GM03348 (cell line): ENCODE results near the gene ZNF280D.
"Not testable (repeated sequence)": the region's sequence is repeated elsewhere in the genome, so short reads cannot be mapped to it uniquely, and the experiment has no call there.

Source experiments
- DNase-seq: peaks from one replicate; pipeline ENCODE4 v3.0.0; 2012; ENCODE audit warnings: low spot score

Gene ZNF280D, protein sequence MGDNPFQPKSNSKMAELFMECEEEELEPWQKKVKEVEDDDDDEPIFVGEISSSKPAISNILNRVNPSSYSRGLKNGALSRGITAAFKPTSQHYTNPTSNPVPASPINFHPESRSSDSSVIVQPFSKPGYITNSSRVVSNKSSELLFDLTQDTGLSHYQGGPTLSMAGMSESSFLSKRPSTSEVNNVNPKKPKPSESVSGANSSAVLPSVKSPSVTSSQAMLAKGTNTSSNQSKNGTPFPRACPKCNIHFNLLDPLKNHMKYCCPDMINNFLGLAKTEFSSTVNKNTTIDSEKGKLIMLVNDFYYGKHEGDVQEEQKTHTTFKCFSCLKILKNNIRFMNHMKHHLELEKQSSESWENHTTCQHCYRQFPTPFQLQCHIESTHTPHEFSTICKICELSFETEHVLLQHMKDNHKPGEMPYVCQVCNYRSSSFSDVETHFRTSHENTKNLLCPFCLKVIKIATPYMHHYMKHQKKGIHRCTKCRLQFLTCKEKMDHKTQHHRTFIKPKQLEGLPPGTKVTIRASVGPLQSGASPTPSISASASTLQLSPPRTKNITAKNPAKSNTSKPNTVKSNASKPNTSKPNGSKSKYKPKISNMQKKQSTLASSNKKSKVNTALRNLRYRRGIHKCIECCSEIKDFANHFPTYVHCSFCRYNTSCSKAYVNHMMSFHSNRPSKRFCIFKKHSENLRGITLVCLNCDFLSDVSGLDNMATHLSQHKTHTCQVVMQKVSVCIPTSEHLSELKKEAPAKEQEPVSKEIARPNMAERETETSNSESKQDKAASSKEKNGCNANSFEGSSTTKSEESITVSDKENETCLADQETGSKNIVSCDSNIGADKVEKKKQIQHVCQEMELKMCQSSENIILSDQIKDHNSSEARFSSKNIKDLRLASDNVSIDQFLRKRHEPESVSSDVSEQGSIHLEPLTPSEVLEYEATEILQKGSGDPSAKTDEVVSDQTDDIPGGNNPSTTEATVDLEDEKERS

DNA sequence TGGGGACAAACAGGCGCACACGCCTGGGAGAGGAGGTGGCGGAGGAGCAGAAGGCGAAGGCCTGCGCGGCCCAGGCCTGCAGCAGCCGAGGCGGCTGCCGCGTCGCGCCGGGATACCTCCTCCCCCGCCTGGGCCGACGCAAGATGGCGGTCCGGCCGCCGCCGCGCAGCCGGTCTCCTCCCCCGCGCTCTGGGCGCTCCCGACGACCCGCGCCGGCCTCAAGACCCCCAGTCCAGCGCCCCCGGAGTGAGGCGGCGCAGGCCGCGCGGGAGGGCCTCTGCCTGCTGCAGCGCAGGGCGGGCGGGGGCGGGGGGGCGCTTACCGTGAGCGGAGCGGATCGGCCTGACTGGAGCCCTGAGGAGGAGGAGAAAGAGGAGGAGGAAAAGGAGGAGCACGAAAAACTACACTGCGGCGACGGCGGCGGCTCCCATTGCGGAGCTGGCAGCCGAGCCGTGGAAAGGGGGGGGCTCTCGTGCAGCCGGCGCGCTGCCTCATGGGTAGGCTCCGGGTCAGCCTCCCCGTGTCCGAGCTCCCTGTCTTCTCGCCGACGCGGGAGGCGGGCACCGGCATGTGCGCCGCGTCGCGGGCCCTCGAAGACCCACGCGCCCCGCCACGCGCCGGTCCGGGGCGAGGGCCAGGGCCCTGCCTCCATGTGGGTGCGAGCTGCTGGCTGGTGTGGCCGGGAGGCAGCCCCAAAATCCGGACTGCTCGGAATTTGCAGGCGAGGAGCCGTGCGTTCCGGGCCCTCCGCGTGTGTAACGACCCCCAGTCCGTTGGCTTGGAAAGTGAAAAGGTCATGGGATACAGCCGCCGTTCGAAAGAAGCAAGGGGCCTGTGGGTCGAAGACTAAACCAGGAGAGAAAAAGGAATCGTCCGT, at the start of gene ZNF280D:
Gene ZNF280D (minus strand): TSS at position 374 of the 877 bp plus-strand sequence. CDS start 26,400 bp downstream, outside the sequence.
- peak; percentile 93 for DNase-seq

DNA sequence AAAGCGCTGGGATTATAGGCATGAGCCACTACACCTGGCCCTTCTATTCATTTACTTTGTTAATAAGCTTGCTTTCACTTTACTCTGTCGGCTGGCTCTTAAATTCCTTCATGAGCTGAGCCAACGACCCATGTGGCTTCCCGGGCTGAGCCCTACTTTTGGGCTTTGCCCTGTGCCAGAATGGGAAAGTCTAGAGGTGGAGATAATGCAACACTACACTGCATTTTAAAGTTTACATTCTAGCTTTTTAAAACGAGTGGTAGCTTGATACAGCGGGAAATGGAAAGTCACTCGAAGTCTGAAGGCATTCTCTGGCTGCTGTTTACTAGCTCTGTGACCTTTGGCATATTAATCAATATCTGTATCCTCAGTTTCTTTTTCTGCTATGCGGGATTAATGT, 49.0 kb upstream of the ZNF280D start:
- no peak for DNase-seq

DNA sequence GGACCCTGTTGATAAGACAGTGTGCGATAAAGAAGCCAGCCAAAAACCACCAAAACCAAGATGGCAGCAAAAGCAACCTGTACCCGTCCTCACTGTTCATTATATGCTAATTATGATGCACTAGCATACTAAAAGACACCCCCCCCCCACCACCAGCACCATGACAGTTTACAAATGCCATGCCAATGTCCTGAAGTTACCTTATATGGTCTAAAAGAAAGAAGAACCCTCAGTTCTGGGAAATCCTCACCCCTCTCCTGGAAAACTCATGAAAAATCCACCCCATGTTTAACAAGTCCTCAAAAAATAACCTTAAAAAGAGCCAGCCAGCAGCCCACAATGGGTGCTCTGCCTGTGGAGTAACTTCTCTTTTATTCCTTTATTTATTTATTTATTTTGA, 48.4 kb upstream of the ZNF280D start:
- DNase-seq: no peak

DNA sequence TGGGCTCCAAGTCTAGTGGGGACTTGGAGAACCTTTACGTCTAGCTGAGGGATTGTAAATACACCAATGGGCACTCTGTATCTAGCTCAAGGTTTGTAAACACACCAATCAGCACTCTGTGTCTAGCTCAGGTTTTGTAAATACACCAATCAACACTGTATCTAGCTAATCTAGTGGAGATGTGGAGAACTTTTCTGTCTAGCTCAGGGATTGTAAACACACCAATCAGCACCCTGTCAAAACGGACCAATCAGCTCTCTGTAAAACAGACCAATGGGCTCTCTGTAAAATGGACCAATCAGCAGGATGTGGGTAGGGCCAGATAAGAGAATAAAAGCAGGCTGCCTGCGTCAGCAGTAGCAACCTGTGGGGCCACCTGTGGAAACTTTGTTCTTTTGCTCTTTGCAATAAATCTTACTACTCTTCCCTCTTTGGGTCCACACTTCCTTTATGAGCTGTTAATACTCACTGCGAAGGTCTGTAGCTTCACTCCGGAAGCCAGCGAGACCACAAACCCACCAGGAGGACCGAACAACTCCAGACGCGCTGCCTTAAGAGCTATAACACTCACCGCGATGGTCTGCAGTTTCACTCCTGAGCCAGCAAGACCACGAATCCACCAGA, 46.9 kb upstream of the ZNF280D start:
- not testable (repeated sequence) for DNase-seq

DNA sequence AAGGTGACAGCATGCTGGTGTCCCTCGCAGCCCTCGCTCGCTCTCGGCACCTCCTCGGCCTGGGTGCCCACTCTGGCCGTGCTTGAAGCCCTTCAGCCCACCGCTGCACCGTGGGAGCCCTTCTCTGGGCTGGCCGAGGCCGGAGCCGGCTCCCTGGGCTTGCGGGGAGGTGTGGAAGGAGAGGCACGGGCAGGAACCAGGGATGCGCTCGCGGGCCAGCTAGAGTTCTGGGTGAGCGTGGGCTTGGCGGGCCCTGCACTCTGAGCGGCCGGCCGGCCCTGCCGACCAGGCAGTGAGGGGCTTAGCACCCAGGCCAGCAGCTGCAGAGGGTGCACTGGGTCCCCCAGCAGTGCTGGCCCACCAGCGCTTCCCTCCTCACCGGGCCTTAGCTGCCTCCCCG, 46.1 kb upstream of the ZNF280D start:
- DNase-seq: not testable (repeated sequence)

DNA sequence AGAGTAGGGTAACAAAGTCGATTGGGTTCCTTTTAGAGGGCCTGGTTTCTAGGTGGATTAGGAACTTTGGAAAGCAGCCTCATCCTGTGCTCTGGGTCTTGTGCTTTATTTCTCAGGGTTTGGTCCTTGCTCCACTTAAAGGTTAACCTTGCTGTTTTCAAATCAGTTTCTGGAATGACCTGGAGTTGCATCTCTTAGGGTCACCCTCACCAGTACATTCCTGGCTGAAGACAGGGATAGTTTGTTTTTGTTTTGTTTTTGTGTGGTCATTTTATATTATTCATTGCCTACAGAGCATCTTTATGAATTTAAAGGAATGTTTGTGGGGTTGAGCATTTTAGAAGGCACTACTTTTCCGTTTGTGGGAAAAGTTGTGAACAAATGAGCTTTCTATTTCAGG, 45.5 kb upstream of the ZNF280D start:
- no peak for DNase-seq

DNA sequence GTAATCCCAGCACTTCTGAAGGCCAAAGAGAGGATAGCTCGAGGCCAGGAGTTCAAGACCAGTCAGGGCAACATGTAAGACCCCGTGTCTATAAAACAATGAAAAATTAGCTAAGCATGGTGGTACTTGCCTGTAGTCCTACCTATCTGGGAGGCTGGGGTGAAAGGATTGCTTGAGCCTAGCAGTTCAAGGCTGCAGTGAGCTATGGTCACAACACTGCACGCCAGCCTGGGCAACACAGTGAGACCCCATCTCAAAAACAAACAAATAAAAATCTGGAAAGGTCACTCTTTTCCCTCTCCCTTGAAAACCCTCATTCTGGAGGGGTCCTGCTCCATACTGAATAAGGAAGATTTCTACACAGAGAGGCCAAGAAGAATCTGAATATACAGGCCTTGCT, 43.5 kb upstream of the ZNF280D start:
- DNase-seq: no peak

DNA sequence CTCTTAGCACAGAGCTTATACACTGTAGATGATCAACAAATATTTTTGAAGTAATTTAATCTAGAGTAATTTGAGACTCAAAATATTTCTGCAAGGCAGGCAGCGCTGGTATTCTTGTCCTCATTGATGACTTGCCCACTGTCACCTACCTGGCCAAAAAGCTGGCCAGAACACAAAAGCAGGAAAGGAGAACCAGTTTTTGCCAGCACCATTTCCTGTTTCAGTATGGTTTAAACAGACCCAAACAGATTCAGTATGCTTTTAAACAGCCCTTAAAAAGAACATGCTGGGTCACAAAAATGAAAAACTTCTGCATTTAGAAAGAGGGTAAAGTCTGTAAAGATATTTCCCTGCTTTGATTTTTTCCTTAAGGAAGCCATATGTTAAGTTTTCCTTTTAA, 42.3 kb upstream of the ZNF280D start:
- no peak for DNase-seq

DNA sequence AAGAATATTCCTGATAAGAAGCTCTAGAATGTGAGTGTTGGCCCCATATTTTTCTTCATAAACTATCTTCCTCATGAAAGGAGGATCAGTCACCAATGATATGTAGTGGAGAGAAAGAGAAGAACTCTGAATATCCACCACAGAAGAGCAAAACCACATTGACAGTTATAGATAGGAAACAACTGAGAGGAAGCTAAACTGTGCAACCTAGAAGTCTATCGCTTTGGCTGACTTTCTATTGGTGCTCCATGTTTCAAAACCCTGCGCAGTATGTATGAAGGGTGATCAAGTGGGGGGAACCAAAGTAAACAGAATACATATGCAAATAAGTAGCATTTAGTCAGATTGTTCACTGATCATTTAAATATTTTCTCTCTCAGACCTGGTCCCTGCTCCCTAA, 41.0 kb upstream of the ZNF280D start:
- DNase-seq: no peak

DNA sequence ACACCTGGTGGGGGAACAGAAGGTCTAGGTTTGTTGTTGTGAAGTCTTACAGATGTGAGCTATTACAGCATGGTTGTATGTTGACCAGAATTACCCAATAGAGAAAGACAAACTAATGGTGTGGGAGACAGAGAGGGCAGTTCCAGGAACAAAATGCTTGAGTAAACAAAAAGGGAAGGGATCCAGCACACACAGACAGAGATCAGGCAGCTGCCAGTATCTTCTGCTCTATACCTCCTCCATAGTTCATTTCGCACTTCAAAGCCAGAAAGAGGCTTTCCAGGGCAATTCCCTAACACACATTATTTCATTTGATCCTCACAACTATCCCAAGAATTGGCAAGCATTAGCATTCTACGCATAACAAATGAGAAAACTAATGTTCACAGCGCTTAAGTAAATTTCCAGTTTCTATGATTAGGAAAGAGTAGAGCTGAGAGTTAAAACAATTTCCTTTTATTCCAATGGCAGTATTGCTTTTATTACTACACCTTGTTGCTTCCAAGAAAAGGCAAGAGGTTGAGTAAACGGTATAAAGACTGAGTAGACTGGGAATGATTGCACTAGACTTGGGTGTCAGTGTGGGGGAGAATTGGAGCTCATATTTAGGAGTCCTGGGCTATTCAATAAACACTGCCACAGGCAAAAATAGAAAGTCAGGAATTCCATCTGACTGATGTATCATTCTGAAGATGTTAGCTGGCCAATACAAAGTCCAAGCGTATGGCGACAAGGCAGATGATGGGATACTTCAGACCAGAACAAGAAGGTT, 39.7 kb upstream of the ZNF280D start:
- no peak for DNase-seq

DNA sequence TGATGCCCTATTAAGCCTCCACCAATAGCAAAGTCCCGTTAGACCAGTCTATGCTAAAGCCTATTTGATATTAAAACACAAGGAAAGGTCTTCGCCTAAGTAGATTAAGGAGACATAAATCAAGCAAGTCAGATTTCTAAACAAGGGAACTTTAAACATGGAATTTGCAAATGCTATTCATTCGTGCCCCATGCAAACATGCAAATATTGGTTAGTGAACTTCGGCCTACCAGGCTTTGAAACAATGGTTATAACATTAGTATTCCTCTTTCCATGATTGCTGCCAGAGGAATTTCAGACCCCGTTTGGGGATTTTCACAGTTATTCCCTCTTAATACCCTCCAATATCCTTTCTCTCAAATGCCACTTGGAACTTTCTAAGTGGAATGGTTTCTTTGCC, 36.9 kb upstream of the ZNF280D start:
- no peak for DNase-seq

DNA sequence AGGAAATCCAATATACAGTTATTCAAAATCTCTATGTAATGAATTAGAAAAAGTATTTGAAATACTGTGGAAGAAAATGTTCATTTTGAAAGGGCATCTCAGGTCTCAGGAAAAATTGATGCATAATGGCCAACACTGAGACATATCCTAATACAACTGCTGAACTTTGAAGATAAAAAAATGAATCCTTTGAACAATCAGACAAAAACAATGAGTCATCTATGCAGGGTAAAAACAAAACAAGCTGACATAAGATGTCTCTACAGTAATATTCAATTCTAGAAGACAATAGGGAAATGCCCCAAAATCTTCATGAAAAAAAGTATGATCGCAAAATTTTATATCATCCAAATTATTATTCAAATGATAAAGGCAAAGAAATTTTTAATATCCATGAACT, 34.0 kb upstream of the ZNF280D start:
- DNase-seq: no peak

DNA sequence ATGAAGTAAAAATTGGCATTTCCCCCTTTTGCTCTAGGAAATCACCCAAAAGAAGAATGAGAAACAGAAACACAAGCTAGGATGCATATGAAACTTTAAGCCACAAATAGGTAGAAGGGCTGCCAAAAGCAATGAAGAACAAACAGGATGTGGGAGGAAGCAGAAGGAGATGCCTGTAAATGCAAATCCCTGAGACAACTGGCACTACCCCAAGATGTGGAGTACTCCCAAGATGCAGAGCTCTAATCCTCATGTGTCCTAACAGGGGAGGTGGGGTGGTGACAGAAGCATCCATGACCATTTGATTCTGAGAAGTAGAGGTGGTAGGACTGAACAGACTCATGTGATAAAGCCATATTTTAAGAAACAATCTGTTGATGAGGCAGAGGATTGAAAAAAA, 31.9 kb upstream of the ZNF280D start:
- peak; percentile 72 for DNase-seq

DNA sequence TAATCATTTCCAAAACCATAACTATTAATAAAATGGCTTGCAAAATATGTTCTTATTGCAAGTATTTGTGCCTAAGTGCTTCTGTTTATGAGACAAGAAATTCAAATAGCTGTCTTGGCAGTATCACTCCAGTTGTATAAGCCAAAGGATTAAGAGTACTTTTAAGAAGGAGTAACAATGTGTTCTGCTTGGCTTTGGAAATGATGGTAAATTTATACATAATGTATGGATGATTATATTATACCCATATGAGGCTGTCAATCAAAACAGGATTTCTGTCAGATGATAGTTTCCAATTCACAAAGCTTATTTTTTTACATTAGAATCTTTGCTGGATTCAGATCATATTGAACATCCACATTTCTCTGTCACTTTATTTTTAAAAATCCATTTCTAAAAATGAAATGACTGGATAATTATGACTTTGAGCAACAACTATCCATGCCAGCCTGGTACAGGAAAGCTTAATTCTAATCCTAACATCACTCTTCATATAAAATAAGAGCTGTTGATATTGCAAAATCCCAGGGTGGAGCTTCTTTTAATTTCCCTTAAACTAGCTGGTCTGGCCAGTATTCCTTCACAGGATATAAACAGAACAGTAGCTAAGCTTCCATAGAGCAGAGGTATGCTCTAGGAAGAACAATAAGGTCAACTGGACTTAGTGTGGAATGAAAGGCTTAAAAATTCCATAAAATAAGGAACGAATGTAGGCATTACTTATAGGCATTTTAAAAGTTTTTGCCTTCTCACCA, 30.0 kb upstream of the ZNF280D start:
- DNase-seq: no peak

DNA sequence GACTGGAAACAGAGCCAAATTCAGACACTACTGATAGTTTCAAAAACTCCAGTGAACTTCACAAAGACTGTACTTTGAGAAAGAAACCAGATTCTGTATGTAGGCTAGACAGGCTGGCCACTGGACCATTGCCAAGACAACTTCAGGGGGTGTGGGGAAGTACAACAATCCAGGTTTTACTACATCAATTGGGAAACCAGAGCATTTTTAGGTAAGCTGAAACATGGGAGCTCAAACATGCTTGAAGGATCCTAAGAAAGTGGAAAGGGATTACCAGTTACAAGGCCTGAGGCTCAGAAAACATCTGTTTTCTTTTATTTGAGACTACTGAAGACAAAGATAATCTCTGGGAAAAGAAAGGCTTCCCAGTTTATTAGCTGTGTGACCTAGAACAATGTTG, 26.9 kb upstream of the ZNF280D start:
- DNase-seq: no peak

DNA sequence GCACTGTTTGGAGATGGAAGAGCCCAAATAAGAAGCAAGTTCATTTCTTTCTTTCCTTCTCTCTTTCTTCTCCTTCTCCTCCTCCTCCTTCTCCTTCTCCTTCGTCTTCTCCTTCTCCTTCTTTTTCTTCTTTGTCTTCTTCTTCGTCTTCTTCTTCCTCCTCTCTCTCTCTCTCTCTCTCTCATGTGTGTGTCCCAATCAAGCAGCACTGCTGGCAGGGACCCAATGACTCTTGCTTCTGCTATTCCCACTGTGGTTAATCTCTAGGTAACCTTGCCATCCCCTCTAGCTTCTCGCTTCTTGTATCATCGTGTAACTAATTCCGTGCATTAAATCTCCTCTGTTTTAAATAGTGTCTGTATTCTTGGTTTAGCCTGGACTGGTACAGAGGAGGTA, 26.1 kb upstream of the ZNF280D start:
- peak; percentile 63 for DNase-seq

DNA sequence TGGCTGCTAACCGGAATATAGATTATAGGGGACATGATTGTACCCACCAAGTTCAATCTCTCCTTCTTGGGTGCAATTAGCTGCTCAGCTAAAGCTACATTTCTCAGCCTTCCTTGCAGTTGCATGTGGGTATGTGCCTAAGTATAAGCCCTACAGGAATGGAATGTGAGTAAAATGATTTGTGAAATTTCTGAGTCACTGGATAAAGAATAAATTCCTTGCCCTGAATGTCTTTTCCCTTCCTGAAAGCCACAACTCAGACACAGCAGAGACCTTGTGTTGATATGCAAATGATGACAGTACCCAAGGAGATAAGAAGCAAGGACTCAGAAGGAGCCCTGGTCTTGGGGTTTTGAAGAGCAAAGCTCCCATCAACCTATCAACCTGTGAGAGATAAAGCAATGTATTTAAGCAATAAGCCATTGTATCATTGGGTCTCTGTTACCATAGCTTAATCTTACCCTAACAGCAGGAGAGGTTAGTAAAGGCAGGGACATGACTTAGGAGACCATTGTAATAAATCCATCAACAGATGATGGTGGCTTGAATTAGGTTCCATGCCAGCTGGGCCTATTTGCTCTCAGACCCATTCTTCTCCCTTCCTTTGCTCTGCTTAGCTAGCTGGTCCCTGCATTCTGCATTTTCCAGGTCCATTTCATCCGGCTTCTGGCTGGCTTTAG, 25.6 kb upstream of the ZNF280D start:
- peak; percentile 64 for DNase-seq

DNA sequence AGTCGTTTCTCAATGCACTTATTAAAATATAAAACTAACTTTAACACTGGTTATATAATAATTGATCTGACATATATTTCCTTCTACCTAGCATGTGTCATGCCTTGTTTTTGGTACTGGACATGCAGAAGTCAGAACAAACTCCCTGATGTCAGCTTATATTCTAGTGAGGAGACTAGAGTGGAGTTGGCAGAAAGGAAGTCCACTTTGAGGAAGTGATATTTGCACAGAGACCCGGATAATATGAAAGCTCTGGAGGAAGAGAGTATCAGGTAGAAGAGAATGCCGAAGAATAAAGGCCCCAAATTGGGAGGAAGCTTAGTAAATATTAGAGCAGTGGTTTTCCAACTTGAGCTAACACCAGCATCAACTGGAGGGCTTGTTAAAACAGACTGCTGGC, 24.6 kb upstream of the ZNF280D start:
- DNase-seq: no peak

DNA sequence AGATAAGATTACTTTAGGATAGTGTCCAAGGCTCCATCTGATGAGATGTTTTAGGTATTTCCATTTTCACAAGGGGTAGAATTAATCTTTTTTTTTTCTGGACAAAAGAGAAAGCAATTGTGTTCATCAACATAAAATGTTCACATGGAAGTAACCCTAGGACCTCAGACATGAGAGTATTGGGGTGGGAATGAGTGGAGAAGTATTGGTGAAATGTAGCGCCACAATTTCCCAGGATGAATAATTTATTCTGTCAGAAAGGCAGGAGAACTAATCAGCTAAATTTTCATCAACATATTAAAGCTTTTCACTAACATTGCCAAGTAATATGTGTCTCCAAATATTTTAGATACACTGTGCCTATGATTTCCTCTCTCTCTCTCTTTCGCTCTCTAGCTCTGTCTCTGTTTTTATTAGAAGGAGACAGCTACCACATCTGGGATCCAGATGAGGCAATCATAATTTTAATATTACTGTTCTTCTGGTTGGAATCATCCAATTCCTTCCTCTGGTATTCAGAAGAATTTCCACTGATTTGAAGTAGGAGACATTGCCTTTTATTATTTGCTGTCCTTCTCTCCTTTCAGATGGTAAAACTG, 21.6 kb upstream of the ZNF280D start:
- DNase-seq: peak; percentile 52
